Stimulated activated CD4-positive, alpha-beta T cell treated with anti-CD3 and anti-CD28 coated beads, Interleukin-4, amount 100 ng/mL, for 4 hours (primary cell): ENCODE results near the gene ALOX5AP.
A peak's percentile ranks its signal among the peaks of the same experiment; 100 is the strongest.

Experiments
- DNase-seq, 2 experiments: peaks; one replicate each; pipeline ENCODE4 v3.0.0-alpha.2; 2020

The ALOX5AP gene

GRCh38 chr13:30802501-30802900 is 67.2 kb downstream of the ALOX5AP start:
- no peak for DNase-seq

- DNase-seq = peak; percentile 71 to 83
Observed at GRCh38 chr13:30802953-30803478, 67.7 kb downstream of the ALOX5AP start.

GRCh38 chr13:30803749-30804148 is 68.4 kb downstream of the ALOX5AP start:
- no peak for DNase-seq

GRCh38 chr13:30804474-30804873 is 69.1 kb downstream of the ALOX5AP start:
- DNase-seq = no peak

- DNase-seq = no peak
Observed at GRCh38 chr13:30805132-30805537, 69.8 kb downstream of the ALOX5AP start.

GRCh38 chr13:30805603-30806011 is 70.3 kb downstream of the ALOX5AP start:
- no peak for DNase-seq

GRCh38 chr13:30806784-30807183 is 71.4 kb downstream of the ALOX5AP start:
- DNase-seq = no peak

GRCh38 chr13:30807392-30807791 is 72.0 kb downstream of the ALOX5AP start:
- DNase-seq = no peak

GRCh38 chr13:30808600-30808999 is 73.3 kb downstream of the ALOX5AP start:
- DNase-seq = no peak

GRCh38 chr13:30809787-30810186 is 74.4 kb downstream of the ALOX5AP start:
- DNase-seq = no peak

- no peak for DNase-seq
Observed at GRCh38 chr13:30810261-30810701, 74.9 kb downstream of the ALOX5AP start.

- no peak for DNase-seq
Observed at GRCh38 chr13:30810801-30811200, 75.5 kb downstream of the ALOX5AP start.
